ENCODE results near the gene CAST.

Gene CAST

GRCh38 chr5:96649681-96650540, 12.3 kb upstream of the CAST start (continued):
- TF ChIP-seq ZNF311 (tag by site-specific recombination; IDR thresholded peaks at IDR 0.05; ENCODE audit: borderline replicate concordance) = no peak
- TF ChIP-seq PRDM6 (tag by site-specific recombination; IDR thresholded peaks at IDR 0.05) = peak; percentile 96
- TF ChIP-seq HOXD13 (CRISPR knock-in tag; IDR thresholded peaks at IDR 0.05; ENCODE audit: borderline replicate concordance) = no peak
- no peak for TF ChIP-seq PBX3 (CRISPR knock-in tag; IDR thresholded peaks at IDR 0.05)
- no peak for TF ChIP-seq GLI2 (tag by site-specific recombination; IDR thresholded peaks at IDR 0.05; ENCODE audit: borderline replicate concordance, low read depth)
- no peak for TF ChIP-seq ZNF280C (tag by site-specific recombination; IDR thresholded peaks at IDR 0.05)
- no peak for TF ChIP-seq ZNF175 (tag by site-specific recombination; IDR thresholded peaks at IDR 0.05)
- no peak for TF ChIP-seq ZNF571 (tag by site-specific recombination; IDR thresholded peaks at IDR 0.05)
- peak; percentile 37; the same call in 1 of the 2 replicates for TF ChIP-seq ZNF843 (tag by site-specific recombination; IDR thresholded peaks at IDR 0.05)
- TF ChIP-seq ZNF280D (tag by site-specific recombination; IDR thresholded peaks at IDR 0.05) = no peak
- TF ChIP-seq PRDM2 (tag by site-specific recombination; IDR thresholded peaks at IDR 0.05; ENCODE audit: borderline replicate concordance) = no peak
- TF ChIP-seq ZNF239 (tag by site-specific recombination; IDR thresholded peaks at IDR 0.05) = no peak
- TF ChIP-seq ZNF146 (tag by site-specific recombination; IDR thresholded peaks at IDR 0.05) = no peak
- TF ChIP-seq ZBTB20 (tag by site-specific recombination; IDR thresholded peaks at IDR 0.05) = 0 out of 2 replicates have a peak, but pooled peaks have one; percentile 31
- TF ChIP-seq ZNF214 (tag by site-specific recombination; IDR thresholded peaks at IDR 0.05; ENCODE audit: borderline replicate concordance) = no peak
- no peak for TF ChIP-seq ZXDB (tag by site-specific recombination; IDR thresholded peaks at IDR 0.05)
- TF ChIP-seq ZNF223 (tag by site-specific recombination; IDR thresholded peaks at IDR 0.05) = no peak
- no peak for TF ChIP-seq ZNF677 (tag by site-specific recombination; IDR thresholded peaks at IDR 0.05)
- TF ChIP-seq ZNF610 (tag by site-specific recombination; IDR thresholded peaks at IDR 0.05; ENCODE audit: borderline replicate concordance) = no peak
- TF ChIP-seq ZNF274 (IDR thresholded peaks at IDR 0.05; ENCODE audit: low read length) = no peak
- no peak for TF ChIP-seq ZNF274 (tag by site-specific recombination; IDR thresholded peaks at IDR 0.05; ENCODE audit: borderline replicate concordance)
- TF ChIP-seq KLF9 (tag by site-specific recombination; IDR thresholded peaks at IDR 0.05; ENCODE audit: low read depth) = no peak

Measured in HEK293 (cell line).